Calu3 (cell line): Measurements from ENCODE around the gene P2RX3. TPM values are rescaled to one million over a fixed set of nuclear protein-coding genes. Genes with fewer than 3 reads are reported as not detected.

Experiments used
- BruUV-seq: library from RNA; stranded (reverse); fragments of 400-500 nt; replicated peaks from 2 replicates; lab custom pipeline; 2021; lab: Mats Ljungman, UMichigan
- CTCF ChIA-PET: fragments of 300-600 bp; sonication (Branson Sonifier 250); formaldehyde crosslinking; loops from one replicate; lab custom pipeline; 2022; ENCODE audit warnings: antibody characterized with exemption; lab: Charles Lee
- DNase-seq: peaks from one replicate; pipeline ENCODE4 v3.0.0; 2022
- H3K27ac Mint-ChIP-seq: one replicate; pipeline ENCODE4 v1.8.0; 2022; ENCODE audit warnings: mixed read lengths; ENCODE audit not compliant: unreplicated experiment
- H3K27me3 Mint-ChIP-seq: one replicate; pipeline ENCODE4 v1.8.0; 2022; ENCODE audit warnings: mixed read lengths; ENCODE audit not compliant: unreplicated experiment
- H3K36me3 Mint-ChIP-seq: one replicate; pipeline ENCODE4 v1.8.0; 2022; ENCODE audit warnings: mild to moderate bottlenecking, moderate library complexity, mixed read lengths; ENCODE audit not compliant: insufficient read depth, unreplicated experiment
- H3K4me1 Mint-ChIP-seq: one replicate; pipeline ENCODE4 v1.8.0; 2022; ENCODE audit warnings: mild to moderate bottlenecking, low read depth, mixed read lengths; ENCODE audit not compliant: unreplicated experiment
- H3K4me3 Mint-ChIP-seq: one replicate; pipeline ENCODE4 v1.8.0; 2022; ENCODE audit warnings: mild to moderate bottlenecking, low read depth, moderate library complexity, mixed read lengths; ENCODE audit not compliant: unreplicated experiment
- H3K9me3 Mint-ChIP-seq: one replicate; pipeline ENCODE4 v1.8.0; 2022; ENCODE audit warnings: low read depth, mixed read lengths; ENCODE audit not compliant: unreplicated experiment
- intact Hi-C: fragments of 100-400 bp; cut with micrococcal nuclease; formaldehyde crosslinking; loops from one replicate; pipeline ENCODE4 v1.10.0; 2022; ENCODE audit not compliant: unreplicated experiment
- total RNA-seq: library from RNA; stranded (reverse); gene quantifications from 2 replicates; pipeline ENCODE4 v1.2.3, GENCODE V29; 2022
- TF ChIP-seq, protein P1 (sequence below): fragments of 200-600 bp; IDR thresholded peaks from one replicate; pipeline ENCODE4 v1.8.0; 2022; ENCODE audit warnings: antibody characterized with exemption; ENCODE audit not compliant: unreplicated experiment

The P2RX3 gene
- total RNA-seq, 1 experiment from 2014 or later: not detected

DNA sequence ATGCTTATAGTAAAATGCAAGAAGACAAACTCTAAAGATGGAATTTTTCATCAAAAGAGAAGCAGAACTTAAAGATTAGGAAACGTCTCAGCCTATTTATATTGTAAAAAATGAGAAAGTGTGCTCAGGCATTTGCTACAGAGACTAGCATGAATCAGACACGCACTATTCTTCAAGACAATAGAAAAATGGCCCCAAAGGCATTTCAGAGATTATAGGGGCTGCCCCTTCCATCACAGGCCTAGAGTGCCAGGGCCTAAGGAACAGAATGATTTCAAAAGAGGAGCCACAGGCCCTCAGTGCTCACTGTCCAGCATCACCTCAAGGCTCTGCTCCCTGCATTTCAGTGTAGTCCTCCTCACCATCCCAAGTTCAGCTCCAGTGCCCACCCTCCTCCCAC, 40.9 kb upstream of the P2RX3 start:
- BruUV-seq: no TSS peak
- Mint-ChIP-seq H3K4me3 (no peak overlapping the region), H3K4me1 (peaks cover 8% of the 10 kb centered on the region), H3K27ac (no peak overlapping the region), H3K36me3 (peaks cover 30% of the 10 kb centered on the region), H3K9me3 (no peaks in the 10 kb centered on the region), H3K27me3 (no peaks in the 10 kb centered on the region)
- intact Hi-C loops: no loop called here
- no peak for DNase-seq
- CTCF ChIA-PET: no interaction called here
- TF ChIP-seq, protein P1, sequence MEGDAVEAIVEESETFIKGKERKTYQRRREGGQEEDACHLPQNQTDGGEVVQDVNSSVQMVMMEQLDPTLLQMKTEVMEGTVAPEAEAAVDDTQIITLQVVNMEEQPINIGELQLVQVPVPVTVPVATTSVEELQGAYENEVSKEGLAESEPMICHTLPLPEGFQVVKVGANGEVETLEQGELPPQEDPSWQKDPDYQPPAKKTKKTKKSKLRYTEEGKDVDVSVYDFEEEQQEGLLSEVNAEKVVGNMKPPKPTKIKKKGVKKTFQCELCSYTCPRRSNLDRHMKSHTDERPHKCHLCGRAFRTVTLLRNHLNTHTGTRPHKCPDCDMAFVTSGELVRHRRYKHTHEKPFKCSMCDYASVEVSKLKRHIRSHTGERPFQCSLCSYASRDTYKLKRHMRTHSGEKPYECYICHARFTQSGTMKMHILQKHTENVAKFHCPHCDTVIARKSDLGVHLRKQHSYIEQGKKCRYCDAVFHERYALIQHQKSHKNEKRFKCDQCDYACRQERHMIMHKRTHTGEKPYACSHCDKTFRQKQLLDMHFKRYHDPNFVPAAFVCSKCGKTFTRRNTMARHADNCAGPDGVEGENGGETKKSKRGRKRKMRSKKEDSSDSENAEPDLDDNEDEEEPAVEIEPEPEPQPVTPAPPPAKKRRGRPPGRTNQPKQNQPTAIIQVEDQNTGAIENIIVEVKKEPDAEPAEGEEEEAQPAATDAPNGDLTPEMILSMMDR: no peak

DNA sequence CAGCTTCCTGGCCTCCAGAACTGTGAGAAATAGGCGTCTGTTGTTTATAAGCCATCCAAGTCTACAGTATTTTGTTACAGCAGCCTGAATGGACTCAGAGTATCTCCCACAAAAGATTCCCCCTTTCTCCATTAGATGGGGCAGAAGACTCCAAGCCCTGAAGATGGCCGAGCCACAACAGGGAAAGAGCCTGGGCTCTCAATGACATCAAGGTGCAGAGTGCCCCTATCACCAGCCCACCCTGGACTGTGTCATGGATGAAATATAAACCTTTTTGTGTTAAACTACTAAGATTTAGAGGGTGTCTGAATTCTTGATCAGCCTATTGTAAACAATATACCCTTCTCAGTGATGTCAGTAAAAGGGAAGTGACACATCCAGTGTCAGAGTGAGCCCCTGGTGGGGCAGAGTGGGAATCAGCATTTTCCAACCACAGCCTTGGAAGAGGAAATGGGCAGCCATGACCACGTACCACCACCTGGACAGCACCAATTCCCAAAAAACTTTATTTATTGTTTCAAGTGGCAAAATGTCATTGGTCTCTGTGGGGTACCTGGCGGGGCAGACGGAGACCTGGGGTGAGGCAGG, 38.9 kb upstream of the P2RX3 start:
- H3K27me3 Mint-ChIP-seq: no peaks in the 10 kb centered on the region
- H3K4me1 Mint-ChIP-seq: peaks cover 12% of the 10 kb centered on the region
- TF ChIP-seq, protein P1: no peak
- H3K36me3 Mint-ChIP-seq: peaks cover 49% of the 10 kb centered on the region
- H3K4me3 Mint-ChIP-seq: no peak overlapping the region
- no peak overlapping the region for H3K27ac Mint-ChIP-seq
- CTCF ChIA-PET: no interaction called here
- H3K9me3 Mint-ChIP-seq: no peaks in the 10 kb centered on the region
- no peak for DNase-seq
- no TSS peak for BruUV-seq
- intact Hi-C loops: no loop called here

DNA sequence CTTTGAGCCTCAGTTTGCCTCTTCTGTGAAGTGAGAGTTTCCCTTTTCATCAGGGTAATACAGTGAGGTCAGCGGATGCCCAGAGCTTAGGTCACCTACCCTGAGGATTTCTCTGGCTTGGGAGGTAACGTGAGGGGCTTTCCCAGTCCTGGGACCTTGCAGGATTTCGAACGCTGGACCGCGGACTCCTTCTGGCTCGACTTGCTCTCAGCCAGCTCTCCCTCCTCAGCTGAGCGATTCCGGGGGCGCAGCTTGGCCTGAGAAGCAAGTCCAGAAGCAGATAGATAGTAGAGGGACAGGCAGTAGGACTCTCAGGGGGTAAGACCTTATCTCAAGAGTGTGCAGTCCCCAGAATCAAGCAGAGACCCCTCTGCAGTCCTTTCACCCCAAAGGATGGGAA, 37.4 kb upstream of the P2RX3 start:
- CTCF ChIA-PET: no interaction called here
- TF ChIP-seq, protein P1: no peak
- H3K9me3 Mint-ChIP-seq: no peaks in the 10 kb centered on the region
- no peak overlapping the region for H3K27ac Mint-ChIP-seq
- no peak for DNase-seq
- no peak overlapping the region for H3K4me3 Mint-ChIP-seq
- intact Hi-C loops: no loop called here
- H3K27me3 Mint-ChIP-seq: no peaks in the 10 kb centered on the region
- peaks cover 56% of the 10 kb centered on the region for H3K36me3 Mint-ChIP-seq
- peaks cover 9% of the 10 kb centered on the region for H3K4me1 Mint-ChIP-seq
- no TSS peak for BruUV-seq

DNA sequence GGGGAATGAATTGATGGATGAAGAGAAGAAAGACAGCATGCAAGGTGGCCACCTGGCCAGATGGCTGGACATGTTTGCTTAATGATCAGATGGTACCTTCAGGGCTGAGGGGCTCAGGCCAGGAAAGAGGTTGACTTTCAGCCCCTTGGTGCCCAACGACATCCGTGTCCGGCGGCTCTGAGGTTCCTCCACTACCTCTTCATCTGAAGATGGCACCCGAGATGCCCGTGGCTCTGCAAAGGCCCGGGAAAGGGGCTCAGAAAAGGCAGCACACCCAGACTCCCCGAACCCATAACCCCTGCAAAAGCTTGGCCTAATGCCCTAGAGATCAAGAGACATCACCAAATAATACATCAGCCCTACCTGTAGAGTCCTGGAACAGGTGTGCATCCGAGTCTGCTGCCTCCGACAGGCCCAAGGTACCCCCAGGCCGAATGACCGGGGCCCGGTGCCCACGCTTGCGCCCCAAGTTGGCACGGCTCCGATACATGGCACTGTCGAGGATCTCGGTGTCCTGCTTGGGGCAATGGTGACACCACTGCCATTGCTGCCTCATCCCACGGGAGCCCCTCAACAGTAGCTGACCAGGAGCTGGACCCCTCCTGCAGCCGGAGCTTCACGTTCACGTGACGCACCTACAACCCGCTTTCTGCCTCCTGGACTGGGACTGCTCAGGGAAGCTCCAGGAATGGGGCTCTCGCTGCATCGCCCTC, 36.3 kb upstream of the P2RX3 start:
- TF ChIP-seq, protein P1: no peak
- no TSS peak for BruUV-seq
- H3K4me1 Mint-ChIP-seq: peaks cover 10% of the 10 kb centered on the region
- DNase-seq: no peak
- H3K27me3 Mint-ChIP-seq: no peaks in the 10 kb centered on the region
- no peaks in the 10 kb centered on the region for H3K9me3 Mint-ChIP-seq
- no peak overlapping the region for H3K4me3 Mint-ChIP-seq
- intact Hi-C loops: no loop called here
- H3K27ac Mint-ChIP-seq: no peak overlapping the region
- peaks cover 56% of the 10 kb centered on the region for H3K36me3 Mint-ChIP-seq
- CTCF ChIA-PET: no interaction called here
